B cell (primary cell): ENCODE data around the gene EPB41L1. TPM values are rescaled to one million over a fixed set of nuclear protein-coding genes. Genes with fewer than 3 reads are reported as not detected.

Experiments used
- ATAC-seq: fragments of 200-7000 bp; cut with Tn5 transposase; one replicate; pipeline ENCODE4 v1.10.0; 2021; ENCODE audit warnings: low read depth, mild to moderate bottlenecking, moderate number of reproducible peaks, moderate library complexity
- CTCF ChIA-PET: fragments of 350-600 bp; sonication (Branson Sonifier 250); formaldehyde crosslinking; loops from one replicate; lab custom pipeline; 2021; ENCODE audit warnings: antibody characterized with exemption, inconsistent platforms; lab: Charles Lee
- POLR2A ChIA-PET: fragments of 350-600 bp; sonication (Branson Sonifier 250); formaldehyde crosslinking; loops from one replicate; lab custom pipeline; 2021; ENCODE audit warnings: antibody characterized with exemption; lab: Charles Lee
- DNase-seq: peaks from one replicate; pipeline ENCODE4 v3.0.0; 2013
- H2AFZ ChIP-seq: 2 replicates; pipeline ENCODE4 v1.6.1; 2012; ENCODE audit warnings: mild to moderate bottlenecking, low read depth, low read length; ENCODE audit not compliant: insufficient read depth, poor library complexity, severe bottlenecking
- H3K27ac ChIP-seq, 2 donors: 1 replicate in 1 of 2; 2 replicates in 1 of 2; pipeline ENCODE4 v1.5.1; 2012 to 2013; ENCODE audit warnings: low read length in 2 of 2, mild to moderate bottlenecking in 2 of 2, moderate library complexity in 1 of 2
- H3K27me3 ChIP-seq, 4 experiments: fragments of 200-600 bp in 1 of 4; sonication (generic) in 1 of 4; replicated peaks in 1 of 4; 1 replicate in 2 of 4; 2 replicates in 2 of 4; pipeline versions ENCODE4 v1.6.1 to v1.7.0; 2013 to 2016; ENCODE audit warnings: low read length in 3 of 4, mild to moderate bottlenecking in 2 of 4, mixed read lengths in 1 of 4, moderate library complexity in 1 of 4; ENCODE audit not compliant: insufficient read depth in 4 of 4, control insufficient read depth in 3 of 4; ENCODE audit errors: control extremely low read depth in 1 of 4
- H3K36me3 ChIP-seq, 2 experiments: replicated peaks in 1 of 2; 1 replicate in 1 of 2; 2 replicates in 1 of 2; pipeline versions ENCODE4 v1.6.1 to v1.7.1; 2013; ENCODE audit warnings: low read length in 1 of 2; ENCODE audit not compliant: insufficient read depth in 2 of 2, control insufficient read depth in 1 of 2; ENCODE audit errors: control extremely low read depth in 1 of 2, extremely low read depth in 1 of 2
- H3K4me1 ChIP-seq, 2 donors: fragments of 200-600 bp in 1 of 2; sonication (generic) in 1 of 2; 1 replicate in 1 of 2; 2 replicates in 1 of 2; pipeline versions ENCODE4 v1.5.1 to v1.6.1; 2013 to 2017; ENCODE audit warnings: low read length in 2 of 2; ENCODE audit not compliant: control insufficient read depth in 2 of 2, insufficient read depth in 2 of 2
- H3K4me2 ChIP-seq: replicated peaks from 2 replicates; pipeline ENCODE3; 2012; ENCODE audit warnings: mild to moderate bottlenecking, low read depth, low read length; ENCODE audit not compliant: poor library complexity, severe bottlenecking
- H3K4me3 ChIP-seq, 5 experiments: fragments of 200-600 bp in 1 of 5; sonication (generic) in 1 of 5; 1 replicate in 3 of 5; 2 replicates in 2 of 5; pipeline versions ENCODE4 v1.5.1 to v1.7.0; 2011 to 2016; ENCODE audit warnings: low read length in 4 of 5, mild to moderate bottlenecking in 4 of 5, low read depth in 2 of 5, control low read depth in 1 of 5, moderate library complexity in 1 of 5; ENCODE audit not compliant: insufficient read depth in 1 of 5; ENCODE audit errors: control extremely low read depth in 1 of 5, extremely low read depth in 1 of 5
- H3K79me2 ChIP-seq: fragments of 200-600 bp; sonication (generic); one replicate; pipeline ENCODE4 v1.6.0; 2016; ENCODE audit warnings: low read length; ENCODE audit not compliant: control insufficient read depth, insufficient read depth
- H3K9ac ChIP-seq: fragments of 200-600 bp; sonication (generic); 2 replicates; pipeline ENCODE4 v1.6.1; 2017; ENCODE audit warnings: mild to moderate bottlenecking, low read length, moderate library complexity
- H3K9me3 ChIP-seq, 3 donors: one replicate each; pipeline versions ENCODE4 v1.6.1 to v1.7.1; 2013; ENCODE audit warnings: low read length in 2 of 3; ENCODE audit not compliant: control insufficient read depth in 2 of 3, insufficient read depth in 1 of 3; ENCODE audit errors: control extremely low read depth in 1 of 3
- H4K20me1 ChIP-seq: 2 replicates; pipeline ENCODE4 v1.6.0; 2012; ENCODE audit warnings: mild to moderate bottlenecking, low read length; ENCODE audit not compliant: insufficient read depth, control insufficient read depth, poor library complexity, severe bottlenecking
- H3K27ac Mint-ChIP-seq: one replicate; pipeline ENCODE4 v1.8.0; 2021; ENCODE audit warnings: mixed read lengths
- H3K27me3 Mint-ChIP-seq: one replicate; pipeline ENCODE4 v1.8.0; 2021; ENCODE audit warnings: mixed read lengths
- H3K4me1 Mint-ChIP-seq: one replicate; pipeline ENCODE4 v1.8.0; 2021; ENCODE audit warnings: mixed read lengths
- H3K4me3 Mint-ChIP-seq: one replicate; pipeline ENCODE4 v1.8.0; 2021; ENCODE audit warnings: mixed read lengths
- H3K9me3 Mint-ChIP-seq: one replicate; pipeline ENCODE4 v1.8.0; 2022; ENCODE audit warnings: mixed read lengths; ENCODE audit not compliant: insufficient read depth
- EZH2 ChIP-seq: IDR thresholded peaks from 2 replicates; pipeline ENCODE4 v1.6.1; 2012; ENCODE audit warnings: borderline replicate concordance, low read depth, mild to moderate bottlenecking, moderate library complexity, low read length; ENCODE audit not compliant: insufficient read depth, poor library complexity, severe bottlenecking
- WGBS: methylation state at CpG from one replicate; pipeline ENCODE4 v1.1.5; 2013; ENCODE audit warnings: missing lambda C conversion rate; ENCODE audit not compliant: insufficient coverage; 5-methylcytosine and 5-hydroxymethylcytosine counted together
- intact Hi-C: fragments of 100-400 bp; cut with micrococcal nuclease; formaldehyde crosslinking; loops from one replicate; pipeline ENCODE4 v1.10.0; 2022
- polyA plus RNA-seq: library from polyadenylated mRNA; depleted of rRNA; stranded (reverse); fragments of >200 nt; gene quantifications from 2 replicates; pipeline ENCODE4 v1.2.3, GENCODE V29; 2012
- total RNA-seq, 2 donors: library from RNA; stranded (reverse); fragments of 120-200 nt in 1 of 2; gene quantifications; 1 replicate in 1 of 2; 2 replicates in 1 of 2; pipeline versions ENCODE4 v1.2.3 to v1.2.4, GENCODE V29; 2013 to 2022
- TF ChIP-seq, protein P1 (sequence below): fragments of 200-600 bp; IDR thresholded peaks from one replicate; pipeline ENCODE4 v1.8.0; 2022; ENCODE audit warnings: antibody characterized with exemption, mild to moderate bottlenecking

EPB41L1 gene
- total and polyA plus RNA-seq, 2 donors (not counting 1 experiment from before 2014, with no cell fraction given) = 0.12 to 1.3 TPM

DNA sequence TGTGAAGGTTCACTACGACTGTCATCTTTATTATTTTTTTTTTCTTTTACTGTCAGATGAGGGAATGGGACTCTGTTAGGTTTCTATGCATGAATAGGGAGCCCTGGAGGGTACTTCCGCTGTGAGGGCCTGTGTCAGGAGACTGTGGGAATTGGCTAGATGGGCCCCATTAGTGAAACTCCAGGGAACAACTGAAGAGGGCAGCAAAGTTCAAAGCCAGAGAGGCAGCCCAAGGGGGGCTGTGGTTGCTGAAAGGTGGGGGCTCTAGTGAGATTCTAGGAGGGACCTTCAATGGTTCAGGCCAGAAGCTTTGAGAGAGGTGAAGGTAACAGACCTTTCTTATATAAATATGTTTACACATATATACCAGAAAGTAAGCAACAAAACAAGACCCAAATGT is 13.2 kb upstream of the EPB41L1 start:
- H3K9ac ChIP-seq = no peak overlapping the region
- H3K4me1 ChIP-seq = peaks cover 13 to 14% of the 10 kb centered on the region in 2 donors
- Mint-ChIP-seq H3K4me1 (peaks cover 16% of the 10 kb centered on the region), H3K4me3 (no peak overlapping the region), H3K27me3 (peaks cover 8% of the 10 kb centered on the region), H3K27ac (no peak overlapping the region), H3K9me3 (no peaks in the 10 kb centered on the region)
- no peaks in the 10 kb centered on the region for H3K36me3 ChIP-seq
- peaks cover 0 to 6% (median 5%) of the 10 kb centered on the region in 4 experiments for H3K27me3 ChIP-seq
- H3K79me2 ChIP-seq = no peaks in the 10 kb centered on the region
- ChIA-PET CTCF (interaction anchor here (21.8 kb wide), 1 partner anchor 147 kb away, joined by 848 read pairs; no protein-coding TSS in a partner anchor), POLR2A (no interaction called here)
- H3K9me3 ChIP-seq = no peaks in the 10 kb centered on the region
- no peak for ATAC-seq
- WGBS = 92% methylated on average over 1 of the region's 2 CpGs
- intact Hi-C loops = no loop called here
- no peak for DNase-seq
- H2AFZ ChIP-seq = no peak overlapping the region
- no peak for TF ChIP-seq EZH2
- TF ChIP-seq, protein P1, sequence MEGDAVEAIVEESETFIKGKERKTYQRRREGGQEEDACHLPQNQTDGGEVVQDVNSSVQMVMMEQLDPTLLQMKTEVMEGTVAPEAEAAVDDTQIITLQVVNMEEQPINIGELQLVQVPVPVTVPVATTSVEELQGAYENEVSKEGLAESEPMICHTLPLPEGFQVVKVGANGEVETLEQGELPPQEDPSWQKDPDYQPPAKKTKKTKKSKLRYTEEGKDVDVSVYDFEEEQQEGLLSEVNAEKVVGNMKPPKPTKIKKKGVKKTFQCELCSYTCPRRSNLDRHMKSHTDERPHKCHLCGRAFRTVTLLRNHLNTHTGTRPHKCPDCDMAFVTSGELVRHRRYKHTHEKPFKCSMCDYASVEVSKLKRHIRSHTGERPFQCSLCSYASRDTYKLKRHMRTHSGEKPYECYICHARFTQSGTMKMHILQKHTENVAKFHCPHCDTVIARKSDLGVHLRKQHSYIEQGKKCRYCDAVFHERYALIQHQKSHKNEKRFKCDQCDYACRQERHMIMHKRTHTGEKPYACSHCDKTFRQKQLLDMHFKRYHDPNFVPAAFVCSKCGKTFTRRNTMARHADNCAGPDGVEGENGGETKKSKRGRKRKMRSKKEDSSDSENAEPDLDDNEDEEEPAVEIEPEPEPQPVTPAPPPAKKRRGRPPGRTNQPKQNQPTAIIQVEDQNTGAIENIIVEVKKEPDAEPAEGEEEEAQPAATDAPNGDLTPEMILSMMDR = no peak
- H3K4me3 ChIP-seq = no peak overlapping the region
- H3K27ac ChIP-seq = no peak overlapping the region
- H4K20me1 ChIP-seq = no peaks in the 10 kb centered on the region
- no peak overlapping the region for H3K4me2 ChIP-seq

DNA sequence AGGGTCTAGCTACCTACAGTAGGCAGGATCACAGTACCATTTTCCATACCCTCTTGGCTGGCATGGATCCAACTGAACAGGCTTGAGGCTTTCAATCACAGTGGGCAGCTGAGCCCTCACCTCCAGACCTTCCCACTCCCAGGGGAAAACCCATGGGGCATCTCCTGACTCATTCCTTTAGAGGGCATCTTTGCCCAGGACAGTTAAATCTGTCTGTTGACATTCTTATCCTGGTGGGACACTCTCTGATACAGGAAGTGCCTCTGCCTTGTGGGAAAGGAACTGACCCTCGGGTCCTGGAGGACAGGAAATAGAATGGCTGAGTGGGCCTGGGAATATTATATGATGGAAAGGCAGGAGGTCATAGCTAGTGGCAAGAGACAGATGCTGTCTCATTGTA is 10.2 kb upstream of the EPB41L1 start:
- Histone ChIP-seq H3K4me2 (no peak overlapping the region), H3K4me1 (peaks cover 13 to 14% of the 10 kb centered on the region in 2 donors), H3K9me3 (no peaks in the 10 kb centered on the region), H3K4me3 (no peak overlapping the region), H2AFZ (no peak overlapping the region), H3K9ac (no peak overlapping the region), H4K20me1 (no peaks in the 10 kb centered on the region), H3K27ac (no peak overlapping the region), H3K36me3 (no peaks in the 10 kb centered on the region), H3K79me2 (no peaks in the 10 kb centered on the region), H3K27me3 (peaks cover 0 to 8% (median 5%) of the 10 kb centered on the region in 4 experiments)
- TF ChIP-seq, protein P1 = no peak
- no peak for TF ChIP-seq EZH2
- no peak for ATAC-seq
- DNase-seq = no peak
- ChIA-PET CTCF (interaction anchor here (0.6 to 21.8 kb wide), 2 partner anchors 38 to 150 kb away, joined by 3 to 848 read pairs; no protein-coding TSS in a partner anchor), POLR2A (no interaction called here)
- no peaks in the 10 kb centered on the region for H3K9me3 Mint-ChIP-seq
- WGBS = 25% methylated on average over 1 of the region's 1 CpG
- peaks cover 12% of the 10 kb centered on the region for H3K27me3 Mint-ChIP-seq
- no peak overlapping the region for H3K27ac Mint-ChIP-seq
- H3K4me3 Mint-ChIP-seq = no peak overlapping the region
- H3K4me1 Mint-ChIP-seq = peaks cover 18% of the 10 kb centered on the region
- intact Hi-C loops = no loop called here
